Measurements from ENCODE around the gene CCDC60.

CCDC60 gene

DNA sequence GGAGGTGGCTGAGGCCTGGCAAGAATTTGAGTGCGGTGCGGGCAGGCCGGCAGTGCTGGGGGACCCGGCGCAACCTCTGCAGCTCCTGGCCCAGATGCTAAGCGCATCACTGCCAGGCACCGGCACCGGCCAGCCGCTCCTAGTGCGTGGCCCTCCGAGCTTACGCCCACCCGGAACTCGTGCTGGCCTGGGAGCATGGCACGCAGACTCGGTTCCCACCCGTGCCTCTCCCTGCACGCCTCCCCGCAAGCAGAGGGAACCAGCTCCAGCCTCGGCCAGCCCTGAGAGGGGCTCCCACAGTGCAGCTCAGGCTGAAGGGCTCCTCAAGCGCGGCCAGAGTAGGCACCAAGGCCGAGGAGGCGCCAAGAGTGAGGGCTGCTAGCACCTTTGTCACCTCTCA is 63.7 kb downstream of the CCDC60 start:
- no peaks in the 10 kb centered on the region for H3K79me2 ChIP-seq (ENCODE audit: low read length)
- TF ChIP-seq EZH2phosphoT487 (IDR thresholded peaks at IDR 0.05; ENCODE audit: low read depth), result no peak
- TF ChIP-seq, protein P1, sequence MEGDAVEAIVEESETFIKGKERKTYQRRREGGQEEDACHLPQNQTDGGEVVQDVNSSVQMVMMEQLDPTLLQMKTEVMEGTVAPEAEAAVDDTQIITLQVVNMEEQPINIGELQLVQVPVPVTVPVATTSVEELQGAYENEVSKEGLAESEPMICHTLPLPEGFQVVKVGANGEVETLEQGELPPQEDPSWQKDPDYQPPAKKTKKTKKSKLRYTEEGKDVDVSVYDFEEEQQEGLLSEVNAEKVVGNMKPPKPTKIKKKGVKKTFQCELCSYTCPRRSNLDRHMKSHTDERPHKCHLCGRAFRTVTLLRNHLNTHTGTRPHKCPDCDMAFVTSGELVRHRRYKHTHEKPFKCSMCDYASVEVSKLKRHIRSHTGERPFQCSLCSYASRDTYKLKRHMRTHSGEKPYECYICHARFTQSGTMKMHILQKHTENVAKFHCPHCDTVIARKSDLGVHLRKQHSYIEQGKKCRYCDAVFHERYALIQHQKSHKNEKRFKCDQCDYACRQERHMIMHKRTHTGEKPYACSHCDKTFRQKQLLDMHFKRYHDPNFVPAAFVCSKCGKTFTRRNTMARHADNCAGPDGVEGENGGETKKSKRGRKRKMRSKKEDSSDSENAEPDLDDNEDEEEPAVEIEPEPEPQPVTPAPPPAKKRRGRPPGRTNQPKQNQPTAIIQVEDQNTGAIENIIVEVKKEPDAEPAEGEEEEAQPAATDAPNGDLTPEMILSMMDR (IDR thresholded peaks at IDR 0.05; ENCODE audit: low read depth, low read length), result no peak
- no peak overlapping the region for H3K4me3 ChIP-seq (ENCODE audit: low read length)
- no peak overlapping the region for H3K4me2 ChIP-seq (ENCODE audit: low read length)
- H3K27ac ChIP-seq (ENCODE audit: low read length), result no peak overlapping the region
- no peaks in the 10 kb centered on the region for H3K9me3 ChIP-seq (ENCODE audit: insufficient read depth, low read length)
- H2AFZ ChIP-seq (ENCODE audit: low read depth, low read length), result no peak overlapping the region
- 0 out of 2 replicates have a peak, but pooled peaks cover 3% of the 10 kb centered on the region for H3K27me3 ChIP-seq (ENCODE audit: low read depth, low read length)
- H4K20me1 ChIP-seq (ENCODE audit: insufficient read depth, low read length), result no peaks in the 10 kb centered on the region
- no peaks in the 10 kb centered on the region for H3K36me3 ChIP-seq (replicated peaks; ENCODE audit: low read depth, low read length)
- H3K4me1 ChIP-seq (ENCODE audit: low read length), result no peaks in the 10 kb centered on the region
- H3K9ac ChIP-seq (ENCODE audit: low read length), result no peak overlapping the region

GRCh38 chr12:119399301-119399700 is 64.8 kb downstream of the CCDC60 start:
- no peak overlapping the region for H2AFZ ChIP-seq (ENCODE audit: low read depth, low read length)
- H3K9me3 ChIP-seq (ENCODE audit: insufficient read depth, low read length), result no peaks in the 10 kb centered on the region
- no peaks in the 10 kb centered on the region for H4K20me1 ChIP-seq (ENCODE audit: insufficient read depth, low read length)
- 0 out of 2 replicates have a peak, but pooled peaks cover 3% of the 10 kb centered on the region for H3K27me3 ChIP-seq (ENCODE audit: low read depth, low read length)
- no peaks in the 10 kb centered on the region for H3K79me2 ChIP-seq (ENCODE audit: low read length)
- no peak overlapping the region for H3K9ac ChIP-seq (ENCODE audit: low read length)
- no peak for TF ChIP-seq EZH2phosphoT487 (IDR thresholded peaks at IDR 0.05; ENCODE audit: low read depth)
- TF ChIP-seq, protein P1 (IDR thresholded peaks at IDR 0.05; ENCODE audit: low read depth, low read length), result no peak
- H3K4me2 ChIP-seq (ENCODE audit: low read length), result no peak overlapping the region
- no peaks in the 10 kb centered on the region for H3K4me1 ChIP-seq (ENCODE audit: low read length)
- no peak overlapping the region for H3K27ac ChIP-seq (ENCODE audit: low read length)
- H3K36me3 ChIP-seq (replicated peaks; ENCODE audit: low read depth, low read length), result no peaks in the 10 kb centered on the region
- H3K4me3 ChIP-seq (ENCODE audit: low read length), result no peak overlapping the region

DNA sequence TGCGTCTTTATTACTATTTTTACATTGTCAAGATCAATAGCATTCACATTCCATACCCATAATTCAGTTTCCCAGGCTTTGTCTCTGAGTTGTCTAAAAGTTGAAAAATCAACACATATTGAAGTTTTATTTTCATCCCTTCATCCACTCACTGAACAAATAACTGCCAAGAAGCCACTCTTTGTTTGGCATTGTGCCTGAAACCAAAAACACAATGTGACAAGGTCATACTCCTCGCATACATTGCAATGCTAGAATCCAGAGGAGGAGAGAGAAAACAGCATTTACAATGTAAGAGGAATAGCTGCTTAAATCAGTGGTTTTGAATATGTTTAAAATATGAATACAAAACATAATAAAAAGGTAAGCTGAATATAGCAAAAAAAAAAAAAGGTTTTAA is 71.8 kb downstream of the CCDC60 start:
- Histone ChIP-seq H4K20me1 (ENCODE audit: insufficient read depth, low read length) (no peaks in the 10 kb centered on the region), H3K27ac (ENCODE audit: low read length) (no peak overlapping the region), H3K79me2 (ENCODE audit: low read length) (no peaks in the 10 kb centered on the region), H3K9me3 (ENCODE audit: insufficient read depth, low read length) (no peaks in the 10 kb centered on the region), H3K36me3 (replicated peaks; ENCODE audit: low read depth, low read length) (no peaks in the 10 kb centered on the region), H3K9ac (ENCODE audit: low read length) (no peak overlapping the region), H3K4me1 (ENCODE audit: low read length) (no peaks in the 10 kb centered on the region), H3K4me2 (ENCODE audit: low read length) (no peak overlapping the region), H2AFZ (ENCODE audit: low read depth, low read length) (no peak overlapping the region), H3K4me3 (ENCODE audit: low read length) (no peak overlapping the region), H3K27me3 (ENCODE audit: low read depth, low read length) (0 out of 2 replicates have a peak, but pooled peaks cover 6% of the 10 kb centered on the region)
- TF ChIP-seq EZH2phosphoT487 (IDR thresholded peaks at IDR 0.05; ENCODE audit: low read depth), result no peak
- TF ChIP-seq, protein P1 (IDR thresholded peaks at IDR 0.05; ENCODE audit: low read depth, low read length), result no peak

DNA sequence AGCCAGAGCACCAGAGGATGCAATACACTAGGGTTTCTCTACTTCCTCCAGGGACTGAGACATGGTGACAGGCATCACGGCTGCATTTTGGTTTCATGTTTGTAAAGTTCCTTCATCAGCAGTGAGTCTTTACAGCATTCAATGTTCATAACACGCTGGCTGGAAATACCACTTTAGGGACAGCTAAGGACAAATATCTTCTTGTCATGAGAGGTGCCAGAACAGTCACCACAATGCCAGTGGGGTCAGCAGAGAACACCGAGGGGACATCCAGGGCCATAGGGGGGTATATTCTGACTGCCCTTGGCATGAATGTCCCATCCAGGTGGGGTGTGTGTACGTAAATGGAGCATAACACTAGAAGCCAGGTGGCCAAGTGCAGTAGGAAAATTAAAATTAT is 72.3 kb downstream of the CCDC60 start:
- Histone ChIP-seq H2AFZ (ENCODE audit: low read depth, low read length) (no peak overlapping the region), H3K9me3 (ENCODE audit: insufficient read depth, low read length) (no peaks in the 10 kb centered on the region), H3K27me3 (ENCODE audit: low read depth, low read length) (0 out of 2 replicates have a peak, but pooled peaks cover 9% of the 10 kb centered on the region), H3K4me3 (ENCODE audit: low read length) (no peak overlapping the region), H3K9ac (ENCODE audit: low read length) (no peak overlapping the region), H3K36me3 (replicated peaks; ENCODE audit: low read depth, low read length) (no peaks in the 10 kb centered on the region), H3K4me1 (ENCODE audit: low read length) (no peaks in the 10 kb centered on the region), H3K79me2 (ENCODE audit: low read length) (no peaks in the 10 kb centered on the region), H3K4me2 (ENCODE audit: low read length) (no peak overlapping the region), H3K27ac (ENCODE audit: low read length) (no peak overlapping the region), H4K20me1 (ENCODE audit: insufficient read depth, low read length) (no peaks in the 10 kb centered on the region)
- TF ChIP-seq, protein P1 (IDR thresholded peaks at IDR 0.05; ENCODE audit: low read depth, low read length), result no peak
- TF ChIP-seq EZH2phosphoT487 (IDR thresholded peaks at IDR 0.05; ENCODE audit: low read depth), result no peak
